ENCODE results near the gene CHRND.

The CHRND gene

GRCh38 chr2:232527905-232528470 is 2.0 kb downstream of the CHRND start:
- H3K4me1 ChIP-seq (ENCODE audit: control insufficient read depth in 2 of 2, insufficient read depth in 1 of 2, low read depth in 1 of 2, low read length in 2 of 2): peaks cover 6 to 10% of the 10 kb centered on the region in 2 donors
- H2BK12ac ChIP-seq (ENCODE audit: low read length): no peak overlapping the region
- H4K91ac ChIP-seq (ENCODE audit: low read depth, low read length, poor library complexity): no peak overlapping the region
- H3K23ac ChIP-seq (ENCODE audit: low read depth, low read length, poor library complexity): no peak overlapping the region
- no peaks in the 10 kb centered on the region for H3K36me3 ChIP-seq (replicated peaks in 1 of 2; ENCODE audit: control insufficient read depth in 2 of 2, insufficient read depth in 2 of 2, low read length in 2 of 2)
- peak overlapping the region; percentile 13 for H3K18ac ChIP-seq (ENCODE audit: low read length)
- H3K14ac ChIP-seq (ENCODE audit: low read length): no peak overlapping the region
- peak overlapping the region; percentile 37 for H3K4ac ChIP-seq (ENCODE audit: low read length)
- H3K4me2 ChIP-seq (ENCODE audit: insufficient read depth, low read length, poor library complexity, severe bottlenecking): no peak overlapping the region
- no peak overlapping the region for H3K9ac ChIP-seq (ENCODE audit: low read depth, low read length, poor library complexity)
- peak overlapping the region; percentile 81 for H2AK5ac ChIP-seq (ENCODE audit: low read depth, low read length)
- H3K79me1 ChIP-seq (ENCODE audit: low read depth, low read length): peaks cover 4% of the 10 kb centered on the region
- H2BK15ac ChIP-seq (ENCODE audit: low read length): peak overlapping the region; percentile 45
- WGBS, 2 donors (ENCODE audit: extremely low coverage in 2 of 2, insufficient read length in 2 of 2, insufficient replicate concordance in 1 of 2): no CpG with 5 or more reads among the region's 6 CpGs
- H3K9me3 ChIP-seq (replicated peaks in 1 of 2; ENCODE audit: control insufficient read depth in 2 of 2, insufficient read depth in 1 of 2, low read depth in 1 of 2, low read length in 2 of 2): no peaks in the 10 kb centered on the region
- peaks cover 10 to 40% (median 12%) of the 10 kb centered on the region in 3 experiments for H3K27me3 ChIP-seq (ENCODE audit: control insufficient read depth in 3 of 3, insufficient read depth in 3 of 3, low read depth in 1 of 3, low read length in 3 of 3)
- no peak for DNase-seq (ENCODE audit: low spot score)
- no peak overlapping the region for H3K27ac ChIP-seq (replicated peaks; ENCODE audit: low read length)
- no peak overlapping the region for H2BK5ac ChIP-seq (ENCODE audit: low read length)
- no peak overlapping the region for H3K4me3 ChIP-seq (ENCODE audit: low read length in 2 of 2)
- H2AFZ ChIP-seq (ENCODE audit: low read length): no peak overlapping the region
- H4K8ac ChIP-seq (ENCODE audit: low read depth, low read length): peak overlapping the region; percentile 43
- peak overlapping the region; percentile 81 for H2BK120ac ChIP-seq (ENCODE audit: low read depth, low read length)

DNA sequence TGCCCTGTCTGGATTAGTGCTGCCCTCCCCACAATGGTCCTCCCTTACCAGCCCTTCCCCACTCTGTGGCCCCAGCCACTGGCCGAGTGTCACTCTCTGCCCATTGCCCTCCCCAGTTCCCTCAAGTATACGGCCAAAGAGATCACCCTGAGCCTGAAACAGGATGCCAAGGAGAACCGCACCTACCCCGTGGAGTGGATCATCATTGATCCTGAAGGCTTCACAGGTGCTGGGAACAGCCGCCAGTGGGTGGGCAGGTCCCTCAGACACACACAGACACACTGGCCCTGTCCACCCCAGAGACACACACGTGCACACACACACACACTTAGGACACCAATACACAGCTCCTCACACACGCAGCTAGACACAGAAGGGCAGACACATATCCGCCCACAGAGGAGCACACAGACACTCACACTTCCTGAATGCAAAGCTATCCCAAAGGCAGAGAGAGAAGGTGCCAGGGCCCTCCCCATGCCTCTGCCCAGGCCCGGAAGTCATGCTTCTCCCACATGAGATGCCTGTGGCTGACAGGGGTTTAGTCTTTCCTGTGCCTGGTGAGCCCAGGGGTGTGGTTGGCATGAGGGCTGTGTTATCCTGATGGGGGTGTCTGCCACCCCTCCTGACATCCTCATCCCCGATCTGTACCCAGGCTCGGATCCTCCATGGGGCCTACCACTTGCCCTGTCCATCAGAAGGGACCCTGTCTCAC is 2.9 kb downstream of the CHRND start:
- WGBS, 2 donors (ENCODE audit: extremely low coverage in 2 of 2, insufficient read length in 2 of 2, insufficient replicate concordance in 1 of 2): no CpG with 5 or more reads among the region's 11 CpGs
- Histone ChIP-seq H3K9ac (ENCODE audit: low read depth, low read length, poor library complexity) (no peak overlapping the region), H3K27me3 (ENCODE audit: control insufficient read depth in 3 of 3, insufficient read depth in 3 of 3, low read depth in 1 of 3, low read length in 3 of 3) (peaks cover under 1 to 31% (median 3%) of the 10 kb centered on the region in 3 experiments), H3K4me3 (ENCODE audit: low read length in 2 of 2) (no peak overlapping the region), H3K18ac (ENCODE audit: low read length) (peak overlapping the region; percentile 28), H4K8ac (ENCODE audit: low read depth, low read length) (no peak overlapping the region), H2BK5ac (ENCODE audit: low read length) (no peak overlapping the region), H2BK120ac (ENCODE audit: low read depth, low read length) (peak overlapping the region; percentile 81), H4K91ac (ENCODE audit: low read depth, low read length, poor library complexity) (peak overlapping the region; percentile 92), H3K4me2 (ENCODE audit: insufficient read depth, low read length, poor library complexity, severe bottlenecking) (no peak overlapping the region), H3K23ac (ENCODE audit: low read depth, low read length, poor library complexity) (peak overlapping the region; percentile 43), H3K4me1 (ENCODE audit: control insufficient read depth in 2 of 2, insufficient read depth in 1 of 2, low read depth in 1 of 2, low read length in 2 of 2) (peaks cover 2 to 8% of the 10 kb centered on the region in 2 donors), H2BK15ac (ENCODE audit: low read length) (peak overlapping the region; percentile 45), H3K36me3 (replicated peaks in 1 of 2; ENCODE audit: control insufficient read depth in 2 of 2, insufficient read depth in 2 of 2, low read length in 2 of 2) (no peaks in the 10 kb centered on the region), H2AFZ (ENCODE audit: low read length) (no peak overlapping the region), H3K27ac (replicated peaks; ENCODE audit: low read length) (no peak overlapping the region), H3K79me1 (ENCODE audit: low read depth, low read length) (peaks cover 2% of the 10 kb centered on the region), H3K4ac (ENCODE audit: low read length) (no peak overlapping the region), H2BK12ac (ENCODE audit: low read length) (peak overlapping the region; percentile 73), H3K9me3 (replicated peaks in 1 of 2; ENCODE audit: control insufficient read depth in 2 of 2, insufficient read depth in 1 of 2, low read depth in 1 of 2, low read length in 2 of 2) (no peaks in the 10 kb centered on the region), H2AK5ac (ENCODE audit: low read depth, low read length) (peak overlapping the region; percentile 81), H3K14ac (ENCODE audit: low read length) (peak overlapping the region; percentile 82)
- no peak for DNase-seq (ENCODE audit: low spot score)

- H2BK5ac ChIP-seq (ENCODE audit: low read length): no peak overlapping the region
- H2AFZ ChIP-seq (ENCODE audit: low read length): no peak overlapping the region
- no CpG with 5 or more reads among the region's 17 CpGs for WGBS, 2 donors (ENCODE audit: extremely low coverage in 2 of 2, insufficient read length in 2 of 2, insufficient replicate concordance in 1 of 2)
- DNase-seq (ENCODE audit: low spot score): no peak
- H3K14ac ChIP-seq (ENCODE audit: low read length): no peak overlapping the region
- H3K27me3 ChIP-seq (ENCODE audit: control insufficient read depth in 3 of 3, insufficient read depth in 3 of 3, low read depth in 1 of 3, low read length in 3 of 3): peaks cover 0 to 22% (median 0%) of the 10 kb centered on the region in 3 experiments
- no peak overlapping the region for H3K4ac ChIP-seq (ENCODE audit: low read length)
- H2AK5ac ChIP-seq (ENCODE audit: low read depth, low read length): peak overlapping the region; percentile 20
- H2BK12ac ChIP-seq (ENCODE audit: low read length): no peak overlapping the region
- peaks cover 0 to 7% of the 10 kb centered on the region in 2 donors for H3K4me1 ChIP-seq (ENCODE audit: control insufficient read depth in 2 of 2, insufficient read depth in 1 of 2, low read depth in 1 of 2, low read length in 2 of 2)
- peak overlapping the region; percentile 64 for H2BK120ac ChIP-seq (ENCODE audit: low read depth, low read length)
- H3K23ac ChIP-seq (ENCODE audit: low read depth, low read length, poor library complexity): peak overlapping the region; percentile 0
- no peak overlapping the region for H4K8ac ChIP-seq (ENCODE audit: low read depth, low read length)
- no peaks in the 10 kb centered on the region for H3K9me3 ChIP-seq (replicated peaks in 1 of 2; ENCODE audit: control insufficient read depth in 2 of 2, insufficient read depth in 1 of 2, low read depth in 1 of 2, low read length in 2 of 2)
- no peak overlapping the region for H4K91ac ChIP-seq (ENCODE audit: low read depth, low read length, poor library complexity)
- H3K4me3 ChIP-seq (ENCODE audit: low read length in 2 of 2): no peak overlapping the region
- no peaks in the 10 kb centered on the region for H3K36me3 ChIP-seq (replicated peaks in 1 of 2; ENCODE audit: control insufficient read depth in 2 of 2, insufficient read depth in 2 of 2, low read length in 2 of 2)
- no peak overlapping the region for H3K27ac ChIP-seq (replicated peaks; ENCODE audit: low read length)
- no peak overlapping the region for H3K9ac ChIP-seq (ENCODE audit: low read depth, low read length, poor library complexity)
- H3K79me1 ChIP-seq (ENCODE audit: low read depth, low read length): peaks cover 2% of the 10 kb centered on the region
- H2BK15ac ChIP-seq (ENCODE audit: low read length): peak overlapping the region; percentile 27
- H3K4me2 ChIP-seq (ENCODE audit: insufficient read depth, low read length, poor library complexity, severe bottlenecking): no peak overlapping the region
- no peak overlapping the region for H3K18ac ChIP-seq (ENCODE audit: low read length)
These were observed 4.0 kb downstream of the CHRND start for GRCh38 chr2:232529806-232530547.

Measured in neuronal stem cell (in vitro differentiated cells).